Measurements from ENCODE around the gene MAPK8IP1.
A peak's percentile ranks its signal among the peaks of the same experiment; 100 is the strongest.

Gene MAPK8IP1

DNA sequence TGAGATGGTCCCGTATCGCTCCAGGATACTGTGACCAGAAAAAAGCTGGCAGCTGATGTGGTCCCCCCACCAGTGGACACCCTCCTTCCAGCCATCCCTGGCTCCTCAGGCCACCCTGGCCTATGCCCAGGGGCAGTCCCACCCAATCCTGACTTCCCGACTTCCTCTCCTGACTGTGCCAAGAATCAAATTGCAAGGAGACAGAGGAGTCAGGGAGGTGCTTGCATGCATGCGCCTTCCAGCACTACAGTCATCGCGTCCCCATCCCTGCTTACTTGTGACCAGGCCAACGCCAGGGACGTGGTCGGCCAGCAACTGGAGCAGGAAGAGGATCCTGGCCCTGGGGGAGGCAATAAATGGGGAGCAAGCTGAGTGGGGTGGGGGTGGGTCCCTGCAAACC, 25.2 kb downstream of the MAPK8IP1 start:
- peaks cover 27% of the 10 kb centered on the region for H3K36me3 Mint-ChIP-seq (ENCODE audit: insufficient read depth)
- no peak overlapping the region for H3K4me3 Mint-ChIP-seq
- no peak for DNase-seq (ENCODE audit: low spot score in 2 of 2)
- no peak overlapping the region for H3K27ac Mint-ChIP-seq (ENCODE audit: low read depth)
- no peaks in the 10 kb centered on the region for H3K27me3 Mint-ChIP-seq
- no peaks in the 10 kb centered on the region for H3K9me3 Mint-ChIP-seq
- no peak for ATAC-seq (replicated peaks; ENCODE audit: extremely low read depth, poor library complexity, severe bottlenecking)
- peaks cover 23% of the 10 kb centered on the region for H3K4me1 Mint-ChIP-seq

DNA sequence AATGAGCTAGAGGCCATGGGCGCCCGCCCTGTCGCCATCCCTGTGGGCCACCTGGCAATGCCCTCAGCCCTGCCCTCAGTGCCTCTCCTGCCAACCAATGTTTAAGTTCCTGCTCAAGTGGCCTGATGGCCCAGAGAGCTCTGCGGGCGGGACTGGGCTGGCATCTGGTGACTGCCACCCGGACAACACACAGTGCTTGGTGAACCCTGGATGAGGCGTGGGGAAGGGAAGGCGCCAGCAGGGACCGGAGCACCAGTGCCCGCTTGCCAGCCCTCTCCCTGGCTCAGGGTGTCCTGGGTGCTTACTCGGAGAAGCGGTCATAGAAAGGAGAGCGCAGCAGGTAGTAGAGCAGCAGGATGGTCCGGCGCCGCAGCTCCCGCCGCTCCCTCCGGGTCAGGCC, 28.1 kb downstream of the MAPK8IP1 start:
- Mint-ChIP-seq H3K4me3 (no peak overlapping the region), H3K9me3 (no peaks in the 10 kb centered on the region), H3K4me1 (peaks cover 27% of the 10 kb centered on the region), H3K27ac (ENCODE audit: low read depth) (peak overlapping the region; percentile 8), H3K27me3 (no peaks in the 10 kb centered on the region), H3K36me3 (ENCODE audit: insufficient read depth) (peaks cover 29% of the 10 kb centered on the region)
- DNase-seq (ENCODE audit: low spot score in 2 of 2) (no peak), ATAC-seq (replicated peaks; ENCODE audit: extremely low read depth, poor library complexity, severe bottlenecking) (no peak)

DNA sequence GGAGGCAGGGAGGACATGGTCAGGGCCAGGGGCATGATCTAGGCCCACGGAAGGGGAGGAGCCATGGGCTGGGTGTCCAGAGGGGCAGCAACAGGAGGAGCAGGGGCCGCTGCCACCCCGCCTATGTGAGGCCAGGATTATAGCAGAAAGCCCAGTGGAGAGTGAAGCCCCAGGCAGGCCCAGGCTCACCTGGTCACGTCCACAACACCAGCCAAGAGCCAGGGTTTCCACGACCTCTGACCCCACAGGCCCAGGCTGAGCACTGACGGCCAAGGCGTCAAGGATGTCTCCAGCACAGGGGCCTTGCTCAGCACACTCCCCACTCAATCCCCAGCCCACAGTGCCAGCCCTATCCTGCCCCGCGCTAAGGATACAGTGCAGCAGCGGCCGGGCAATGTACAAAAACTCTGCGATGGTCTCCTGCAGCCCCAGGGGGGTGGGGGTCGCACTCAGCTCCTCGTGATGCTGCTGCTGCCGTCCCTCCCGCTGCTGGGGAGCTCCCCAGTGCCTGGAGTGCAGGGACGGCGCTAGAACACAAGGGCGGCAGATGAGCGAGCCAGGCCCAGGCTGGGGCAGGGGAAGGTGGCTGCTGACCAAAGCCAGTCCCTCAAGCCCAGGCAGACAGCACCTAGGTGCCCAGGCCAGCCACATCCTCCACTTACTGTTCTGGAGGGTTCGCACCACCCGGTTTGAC, 28.6 kb downstream of the MAPK8IP1 start:
- H3K36me3 Mint-ChIP-seq (ENCODE audit: insufficient read depth): peaks cover 30% of the 10 kb centered on the region
- no peak overlapping the region for H3K27ac Mint-ChIP-seq (ENCODE audit: low read depth)
- H3K4me1 Mint-ChIP-seq: peaks cover 26% of the 10 kb centered on the region
- H3K4me3 Mint-ChIP-seq: peak overlapping the region; percentile 23
- no peaks in the 10 kb centered on the region for H3K9me3 Mint-ChIP-seq
- ATAC-seq (replicated peaks; ENCODE audit: extremely low read depth, poor library complexity, severe bottlenecking): no peak
- no peak for DNase-seq (ENCODE audit: low spot score in 2 of 2)
- H3K27me3 Mint-ChIP-seq: no peaks in the 10 kb centered on the region

DNA sequence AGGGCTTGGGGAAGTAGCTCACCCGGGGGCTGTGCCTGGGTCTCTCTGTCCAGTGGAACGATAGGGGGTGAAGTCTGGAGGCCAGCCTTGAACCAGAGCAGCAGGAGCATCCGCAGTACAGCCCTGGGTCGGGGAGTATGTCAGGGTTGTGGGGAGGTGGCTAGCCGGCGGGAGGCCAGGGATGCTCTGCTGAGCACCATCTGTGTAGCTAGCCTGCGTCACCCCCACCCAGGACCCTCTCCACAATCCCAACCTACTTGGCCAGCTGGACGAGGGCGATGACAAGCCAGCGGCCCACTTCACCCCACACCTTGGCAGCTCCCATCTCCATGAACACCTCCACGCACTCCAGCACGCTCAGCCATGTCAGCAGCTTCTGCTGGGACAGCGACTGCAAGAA, 30.0 kb downstream of the MAPK8IP1 start:
- no peak overlapping the region for H3K27ac Mint-ChIP-seq (ENCODE audit: low read depth)
- H3K4me1 Mint-ChIP-seq: peaks cover 38% of the 10 kb centered on the region
- ATAC-seq (replicated peaks; ENCODE audit: extremely low read depth, poor library complexity, severe bottlenecking) (no peak), DNase-seq (ENCODE audit: low spot score in 2 of 2) (no peak)
- H3K36me3 Mint-ChIP-seq (ENCODE audit: insufficient read depth): peaks cover 29% of the 10 kb centered on the region
- no peaks in the 10 kb centered on the region for H3K27me3 Mint-ChIP-seq
- H3K4me3 Mint-ChIP-seq: peak overlapping the region; percentile 82
- no peaks in the 10 kb centered on the region for H3K9me3 Mint-ChIP-seq

DNA sequence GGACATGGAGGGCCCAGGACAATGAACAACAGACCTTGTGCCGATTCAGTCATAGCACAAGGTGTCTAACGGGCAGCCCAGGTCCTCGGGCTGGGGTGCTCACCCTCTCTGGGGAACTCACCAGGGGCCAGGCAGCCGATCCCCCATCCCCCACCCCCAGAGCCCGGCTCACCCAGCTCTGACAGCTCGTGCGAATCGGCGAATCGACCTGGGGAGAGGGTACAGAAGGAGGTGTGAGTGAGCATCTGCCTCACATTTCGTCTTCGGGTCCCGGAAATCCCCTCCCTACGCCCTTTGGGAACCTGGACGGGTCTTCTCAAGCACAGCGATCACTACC, 31.8 kb downstream of the MAPK8IP1 start:
- peaks cover 38% of the 10 kb centered on the region for H3K4me1 Mint-ChIP-seq
- H3K36me3 Mint-ChIP-seq (ENCODE audit: insufficient read depth): peaks cover 23% of the 10 kb centered on the region

DNA sequence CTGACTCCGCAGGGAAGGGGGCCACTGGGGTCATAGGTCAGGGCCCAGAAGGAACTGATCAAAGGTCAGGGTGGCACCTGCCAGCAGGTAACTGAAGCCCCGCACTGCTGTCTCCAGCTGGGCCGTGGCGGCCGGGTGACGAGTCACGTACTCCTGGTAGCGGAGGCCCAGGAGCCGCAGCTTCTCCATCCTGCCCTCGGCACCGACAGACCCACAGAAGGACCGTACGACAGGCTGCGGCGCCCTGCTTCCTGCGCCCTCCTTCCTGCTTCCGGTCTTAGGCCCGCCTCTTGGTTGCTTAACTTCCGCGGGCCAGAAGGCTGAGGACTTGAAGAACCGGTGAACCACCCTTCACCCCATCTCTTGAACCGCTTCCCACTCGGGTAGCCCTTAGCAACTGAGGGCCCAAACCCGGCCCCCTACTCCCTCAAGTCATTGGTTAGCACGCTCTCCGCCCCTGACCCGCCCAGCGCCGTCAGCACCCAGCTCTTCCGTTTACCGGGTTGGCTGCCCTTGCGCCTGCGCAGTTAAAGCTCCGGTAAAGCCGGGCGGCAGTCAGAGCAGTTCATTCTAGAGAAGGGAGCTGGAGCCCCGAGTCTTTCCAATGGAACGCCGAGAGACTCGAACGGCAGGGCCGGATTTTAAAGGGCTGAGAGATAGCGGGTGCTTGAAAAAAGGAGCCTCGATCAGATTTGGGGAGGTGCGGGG, 32.3 kb downstream of the MAPK8IP1 start, which contains the start of gene PEX16:
TSS of gene PEX16 (minus strand) at position 255 of the 708 bp plus-strand sequence. CDS start at position 189, 66 bp downstream.
- H3K36me3 Mint-ChIP-seq (ENCODE audit: insufficient read depth): peaks cover 23% of the 10 kb centered on the region
- ATAC-seq (replicated peaks; ENCODE audit: extremely low read depth, poor library complexity, severe bottlenecking): peak; percentile 94

More for the DNA sequence above, 31.8 kb downstream of the MAPK8IP1 start:
- Mint-ChIP-seq H3K27ac (ENCODE audit: low read depth) (peak overlapping the region; percentile 92), H3K9me3 (no peaks in the 10 kb centered on the region), H3K4me3 (peak overlapping the region; percentile 82), H3K27me3 (no peaks in the 10 kb centered on the region)
- no peak for DNase-seq (ENCODE audit: low spot score in 2 of 2)
- ATAC-seq (replicated peaks; ENCODE audit: extremely low read depth, poor library complexity, severe bottlenecking): peak; percentile 3

DNA sequence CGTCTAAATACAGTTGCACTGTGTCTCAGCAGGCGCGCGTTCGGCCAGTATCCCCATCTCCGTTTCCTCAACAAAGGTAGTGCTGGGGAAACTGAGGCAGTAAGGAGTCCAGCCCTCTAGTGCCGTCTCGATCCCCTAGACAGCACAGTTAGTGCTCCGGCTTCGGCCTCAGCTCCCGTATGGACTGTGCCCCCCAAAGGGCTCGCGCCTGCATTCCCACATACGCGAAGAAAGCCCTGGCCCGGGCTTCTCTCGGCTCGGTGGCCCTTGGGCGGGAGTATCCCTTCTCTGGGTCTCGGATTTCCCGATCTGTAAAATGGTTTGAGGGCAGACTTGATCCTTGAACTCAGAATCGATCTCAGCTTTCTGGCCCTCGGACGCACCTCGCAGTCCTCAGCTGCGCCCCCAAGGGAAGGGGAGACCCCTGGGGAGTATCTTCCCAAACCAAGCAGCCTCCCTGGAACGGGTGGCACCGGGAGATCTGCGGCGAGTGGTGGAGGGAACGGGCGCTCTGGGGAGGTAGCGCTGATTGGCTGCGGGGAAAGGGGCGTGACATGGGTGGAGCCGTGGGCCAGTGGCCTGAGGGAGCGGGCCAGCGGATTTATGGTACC, 33.0 kb downstream of the MAPK8IP1 start:
- Mint-ChIP-seq H3K4me1 (peaks cover 38% of the 10 kb centered on the region), H3K4me3 (peak overlapping the region; percentile 82)

More for the DNA sequence above, 32.3 kb downstream of the MAPK8IP1 start, which contains the start of gene PEX16:
- Mint-ChIP-seq H3K27ac (ENCODE audit: low read depth) (peak within 1 kb of the TSS; percentile 92), H3K27me3 (no peaks in the 10 kb centered on the region), H3K4me3 (peak within 1 kb of the TSS; percentile 82), H3K9me3 (no peaks in the 10 kb centered on the region), H3K4me1 (peaks cover 38% of the 10 kb centered on the region)
- peak; percentile 87 to 96 for DNase-seq (ENCODE audit: low spot score in 2 of 2)

DNA sequence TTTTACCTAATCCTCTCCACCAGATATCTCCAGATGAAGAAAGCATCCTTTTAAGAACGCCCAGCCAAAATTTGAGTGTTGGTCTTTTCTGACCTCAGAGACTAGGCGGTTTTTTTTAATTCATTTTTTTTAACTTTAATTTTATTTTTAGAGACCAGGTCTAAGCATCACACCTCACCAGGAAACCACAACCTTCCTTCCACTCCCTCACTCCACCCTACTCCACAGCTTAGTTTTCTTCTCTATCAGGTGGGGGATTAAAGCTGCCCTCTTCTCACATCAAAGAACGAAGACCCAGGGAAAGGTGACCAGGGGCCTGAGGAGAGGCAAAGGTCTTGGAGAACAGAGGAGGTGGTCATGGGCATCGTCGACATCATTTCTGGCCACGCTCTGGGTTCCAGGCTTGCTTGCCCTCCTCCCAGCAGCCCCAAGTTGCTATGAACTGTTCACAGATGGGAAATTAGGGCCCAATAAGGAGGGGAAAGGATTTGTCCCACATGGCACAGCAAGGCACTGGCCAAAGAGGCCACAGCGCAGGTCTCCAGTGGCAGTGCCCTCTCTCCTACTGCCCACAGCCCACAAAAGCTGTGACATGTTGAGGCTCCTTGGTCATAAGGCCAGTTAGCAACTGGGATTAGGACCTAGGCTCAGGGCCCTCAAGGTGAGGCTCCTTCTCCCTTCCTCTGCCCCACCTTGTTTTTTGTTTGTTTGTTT, 33.7 kb downstream of the MAPK8IP1 start:
- Mint-ChIP-seq H3K27me3 (no peaks in the 10 kb centered on the region), H3K36me3 (ENCODE audit: insufficient read depth) (peaks cover 19% of the 10 kb centered on the region), H3K4me3 (peak overlapping the region; percentile 82), H3K27ac (ENCODE audit: low read depth) (peak overlapping the region; percentile 92), H3K4me1 (peaks cover 40% of the 10 kb centered on the region), H3K9me3 (no peaks in the 10 kb centered on the region)
- DNase-seq (ENCODE audit: low spot score in 2 of 2) (no peak), ATAC-seq (replicated peaks; ENCODE audit: extremely low read depth, poor library complexity, severe bottlenecking) (no peak)

More for the DNA sequence above, 33.0 kb downstream of the MAPK8IP1 start:
- ATAC-seq (replicated peaks; ENCODE audit: extremely low read depth, poor library complexity, severe bottlenecking) (peak; percentile 2), DNase-seq (ENCODE audit: low spot score in 2 of 2) (no peak)
- H3K36me3 Mint-ChIP-seq (ENCODE audit: insufficient read depth): peaks cover 23% of the 10 kb centered on the region
- H3K27ac Mint-ChIP-seq (ENCODE audit: low read depth): peak overlapping the region; percentile 92
- H3K9me3 Mint-ChIP-seq: no peaks in the 10 kb centered on the region
- H3K27me3 Mint-ChIP-seq: no peaks in the 10 kb centered on the region

DNA sequence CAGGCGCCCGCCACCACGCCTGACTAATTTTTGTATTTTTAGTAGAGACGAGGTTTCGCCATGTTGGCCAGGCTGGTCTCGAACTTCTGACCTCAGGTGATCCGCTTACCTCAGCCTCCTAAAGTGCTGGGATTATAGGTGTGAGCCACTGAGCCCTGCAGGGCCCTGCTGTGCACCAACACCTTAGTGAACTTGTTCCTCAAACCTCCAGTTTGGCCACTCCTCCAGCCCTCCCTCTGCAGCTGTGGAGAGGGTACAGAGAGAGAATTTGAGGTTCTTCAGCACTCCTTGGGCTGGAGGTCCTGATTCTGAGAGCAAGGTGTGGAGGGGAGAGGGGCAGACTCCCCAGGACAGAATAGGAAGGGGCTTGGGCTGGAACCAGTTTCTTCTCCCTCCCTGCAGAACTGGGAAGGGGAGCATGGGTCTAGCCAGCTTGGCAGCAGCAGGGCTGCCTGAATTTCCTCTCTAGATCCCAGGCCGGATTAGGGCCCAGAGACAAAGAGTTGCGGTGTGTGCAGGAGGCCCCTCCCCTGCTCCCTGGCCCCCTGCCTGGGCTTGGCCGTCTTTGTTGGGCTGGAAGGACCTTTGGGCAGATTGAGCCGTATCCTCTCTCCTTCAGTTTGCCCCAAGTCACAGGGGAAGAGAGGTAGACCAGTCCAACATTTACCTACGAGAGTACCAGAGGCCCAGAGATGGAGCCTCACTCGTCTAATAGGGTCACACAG, 34.5 kb downstream of the MAPK8IP1 start:
- Mint-ChIP-seq H3K36me3 (ENCODE audit: insufficient read depth) (peaks cover 14% of the 10 kb centered on the region), H3K9me3 (no peaks in the 10 kb centered on the region), H3K4me1 (peaks cover 45% of the 10 kb centered on the region), H3K4me3 (peak overlapping the region; percentile 82), H3K27ac (ENCODE audit: low read depth) (peak overlapping the region; percentile 49), H3K27me3 (no peaks in the 10 kb centered on the region)
- DNase-seq (ENCODE audit: low spot score in 2 of 2) (no peak), ATAC-seq (replicated peaks; ENCODE audit: extremely low read depth, poor library complexity, severe bottlenecking) (no peak)

DNA sequence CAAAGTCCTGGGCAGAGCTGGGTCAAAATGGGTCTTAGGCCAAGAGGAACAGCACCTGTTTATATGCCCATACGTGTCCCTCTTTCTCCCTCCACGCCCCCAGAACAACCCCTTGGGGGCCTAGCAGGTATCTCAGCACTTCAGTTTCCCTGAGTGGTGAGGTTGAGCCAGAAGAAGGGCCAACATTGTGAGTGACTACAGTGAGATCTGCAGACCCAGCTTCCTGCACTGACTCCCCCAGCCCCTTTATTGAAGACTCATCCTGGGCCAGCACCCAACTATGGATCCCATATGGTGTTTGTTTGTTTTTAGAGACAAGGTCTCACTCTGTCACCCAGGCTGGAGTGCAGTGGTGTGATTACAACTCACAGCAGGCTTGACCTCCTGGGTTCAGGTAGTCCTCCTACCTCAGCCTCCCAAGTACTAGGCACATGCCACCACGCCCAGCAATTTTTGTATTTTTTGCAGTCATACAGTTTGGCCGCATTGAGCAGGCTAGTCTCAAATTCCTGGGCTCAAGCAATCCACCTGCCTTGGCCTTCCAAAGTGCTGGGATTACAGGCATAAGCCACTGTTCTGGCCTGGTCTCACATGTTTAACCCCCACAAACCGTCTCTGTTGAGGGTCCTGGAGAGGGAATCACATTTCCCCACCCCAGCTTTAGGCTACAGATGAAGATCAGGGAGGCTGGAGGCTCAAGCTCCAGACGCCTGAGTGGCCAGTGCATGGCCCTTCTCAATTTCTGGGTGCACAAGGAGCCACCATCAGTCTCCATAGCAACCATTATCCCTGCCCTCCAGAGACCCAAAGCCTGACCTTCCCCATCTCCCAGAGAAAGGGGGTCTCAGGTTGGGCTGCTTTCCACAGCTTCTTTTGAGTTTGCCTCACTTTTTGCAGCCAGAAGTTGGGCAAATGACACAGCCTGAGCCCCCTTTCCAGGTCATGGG, 35.4 kb downstream of the MAPK8IP1 start:
- H3K36me3 Mint-ChIP-seq (ENCODE audit: insufficient read depth): peaks cover 12% of the 10 kb centered on the region
- no peak for DNase-seq (ENCODE audit: low spot score in 2 of 2)
- peak overlapping the region; percentile 76 for H3K4me3 Mint-ChIP-seq
- H3K9me3 Mint-ChIP-seq: no peaks in the 10 kb centered on the region
- no peaks in the 10 kb centered on the region for H3K27me3 Mint-ChIP-seq
- no peak for ATAC-seq (replicated peaks; ENCODE audit: extremely low read depth, poor library complexity, severe bottlenecking)
- H3K4me1 Mint-ChIP-seq: peaks cover 38% of the 10 kb centered on the region
- no peak overlapping the region for H3K27ac Mint-ChIP-seq (ENCODE audit: low read depth)

Data from central memory CD8-positive, alpha-beta T cell (primary cell).